NCI-H2227 (cell line): Measurements from ENCODE around the gene LRP11.
"Not testable (repeated sequence)": the region's sequence is repeated elsewhere in the genome, so short reads cannot be mapped to it uniquely, and the experiment has no call there.

ENCODE experiments used
- DNase-seq: peaks from one replicate; lab custom pipeline; 2025; ENCODE audit not compliant: unreplicated experiment; lab: John Stamatoyannopoulos, UW

LRP11 gene, protein sequence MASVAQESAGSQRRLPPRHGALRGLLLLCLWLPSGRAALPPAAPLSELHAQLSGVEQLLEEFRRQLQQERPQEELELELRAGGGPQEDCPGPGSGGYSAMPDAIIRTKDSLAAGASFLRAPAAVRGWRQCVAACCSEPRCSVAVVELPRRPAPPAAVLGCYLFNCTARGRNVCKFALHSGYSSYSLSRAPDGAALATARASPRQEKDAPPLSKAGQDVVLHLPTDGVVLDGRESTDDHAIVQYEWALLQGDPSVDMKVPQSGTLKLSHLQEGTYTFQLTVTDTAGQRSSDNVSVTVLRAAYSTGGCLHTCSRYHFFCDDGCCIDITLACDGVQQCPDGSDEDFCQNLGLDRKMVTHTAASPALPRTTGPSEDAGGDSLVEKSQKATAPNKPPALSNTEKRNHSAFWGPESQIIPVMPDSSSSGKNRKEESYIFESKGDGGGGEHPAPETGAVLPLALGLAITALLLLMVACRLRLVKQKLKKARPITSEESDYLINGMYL

GRCh38 chr6:149863698-149864577 is at the start of gene LRP11:
Gene LRP11 (minus strand): TSS chr6:149864359. CDS start chr6:149864020, 339 bp downstream.
- peak; percentile 83 for DNase-seq

DNA sequence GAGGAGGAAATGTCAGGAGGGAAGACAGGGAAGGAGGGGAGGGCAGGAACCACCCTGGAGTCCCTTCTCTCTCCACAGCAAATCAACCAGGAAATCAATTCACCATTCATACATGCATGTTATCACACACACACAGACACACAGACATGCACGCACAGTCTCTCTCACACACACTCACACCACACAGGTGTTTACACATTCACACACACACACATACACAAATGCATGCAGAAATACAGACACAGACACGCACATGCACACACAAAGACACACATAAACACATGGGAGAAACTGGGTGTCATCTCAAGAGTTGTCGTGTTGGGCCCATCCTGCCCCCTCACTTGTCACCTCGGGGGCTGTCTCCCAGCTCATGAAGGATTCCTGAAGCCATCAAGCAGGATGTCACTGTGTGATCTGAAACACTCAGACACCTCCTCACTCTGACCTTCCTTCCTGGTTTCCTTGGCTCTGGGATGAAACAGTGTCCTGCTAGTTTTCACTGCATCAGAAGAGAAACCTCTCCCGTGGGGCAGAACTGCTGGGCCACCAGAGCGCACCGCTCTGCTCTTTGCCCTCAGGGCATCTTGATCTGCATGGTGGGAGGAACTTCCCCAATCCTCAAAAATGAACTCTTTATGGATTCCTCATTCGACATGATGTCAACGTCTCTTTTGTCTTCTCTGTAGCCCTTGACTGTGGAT is 49.5 kb upstream of the LRP11 start:
- no peak for DNase-seq

- DNase-seq: no peak
These were observed 48.9 kb upstream of the LRP11 start for GRCh38 chr6:149913085-149913484.

- DNase-seq: not testable (repeated sequence)
These were observed 48.5 kb upstream of the LRP11 start for GRCh38 chr6:149912680-149913079.

GRCh38 chr6:149910721-149911151 is 46.6 kb upstream of the LRP11 start:
- no peak for DNase-seq

DNA sequence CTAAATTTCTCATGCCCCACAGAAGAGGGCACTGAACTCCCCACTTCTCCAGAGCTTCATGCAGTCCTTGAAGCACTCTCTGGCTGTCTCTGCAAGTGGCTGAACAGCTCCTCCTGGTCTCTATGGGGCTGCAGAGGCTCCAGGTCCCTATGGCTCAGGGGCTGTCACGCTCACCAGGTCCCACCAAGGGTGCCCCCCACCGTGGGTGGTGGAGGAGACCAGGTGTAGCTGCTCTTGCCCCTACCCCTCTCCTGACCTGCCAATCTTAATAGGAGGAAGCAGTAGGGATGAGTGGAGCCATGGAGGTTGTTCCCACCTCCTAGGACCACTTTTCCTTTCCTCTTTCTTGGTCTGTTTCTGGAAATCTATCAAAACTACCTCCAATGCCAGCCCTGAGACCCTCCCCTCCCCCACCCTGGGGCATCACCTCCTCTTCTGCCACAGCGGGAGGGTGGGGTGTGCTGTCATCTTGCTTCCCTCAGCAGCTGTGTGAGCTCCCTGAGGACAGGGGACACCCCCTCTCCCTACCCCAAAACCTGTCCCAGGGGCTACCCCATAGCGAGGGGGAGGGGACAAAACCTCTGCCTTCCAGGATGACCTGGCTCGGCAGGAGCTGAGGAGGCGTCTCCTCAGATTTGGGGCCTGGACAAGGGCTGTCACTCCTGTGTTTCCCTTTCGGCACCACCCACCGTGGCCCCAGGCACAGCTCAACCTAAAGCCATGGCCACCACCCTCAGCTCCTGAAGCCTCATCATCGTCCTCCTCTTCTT is 45.7 kb upstream of the LRP11 start:
- no peak for DNase-seq

GRCh38 chr6:149908480-149908879 is 44.3 kb upstream of the LRP11 start:
- not testable (repeated sequence) for DNase-seq

DNA sequence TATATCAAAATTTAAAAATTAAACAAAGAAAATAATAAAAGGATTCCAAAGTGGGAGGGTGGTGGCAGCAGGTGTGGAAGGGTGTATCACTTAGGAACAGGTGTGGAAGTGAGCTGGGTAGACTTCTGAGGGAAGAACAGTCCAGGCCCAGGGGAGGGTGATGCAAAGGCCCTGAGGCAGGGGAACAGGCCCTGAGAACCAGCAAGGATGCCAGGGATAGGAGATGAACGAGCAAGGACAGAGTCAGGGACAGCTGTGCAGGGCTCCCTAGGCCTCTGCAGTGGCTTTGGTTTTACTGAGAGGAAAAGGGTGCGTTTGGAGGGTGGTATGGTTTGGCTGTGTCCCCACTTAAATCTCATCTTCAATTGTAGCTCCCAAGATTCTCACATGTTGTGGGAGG is 43.2 kb upstream of the LRP11 start:
- DNase-seq: no peak

DNA sequence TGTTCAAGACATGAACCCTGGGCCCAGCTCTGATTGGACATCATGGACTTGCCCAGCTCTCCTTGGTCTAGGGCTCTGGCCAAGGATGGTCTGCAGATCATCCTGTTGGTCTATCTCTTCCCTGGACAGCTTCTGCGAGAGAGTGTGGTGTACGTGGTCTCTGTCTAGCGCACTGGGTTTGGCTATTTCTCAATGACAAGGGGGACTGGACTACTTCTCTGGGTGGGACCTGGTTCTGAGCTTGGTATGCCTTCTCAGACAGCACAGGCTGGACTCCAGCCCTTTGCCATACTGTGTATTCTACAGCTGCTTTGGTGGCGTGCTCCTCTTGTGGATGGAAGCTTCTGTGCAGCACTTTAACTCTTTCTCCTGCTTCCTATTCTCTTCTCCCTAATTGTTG is 42.2 kb upstream of the LRP11 start:
- no peak for DNase-seq

- DNase-seq: no peak
These were observed 41.8 kb upstream of the LRP11 start for GRCh38 chr6:149905911-149906371.

DNA sequence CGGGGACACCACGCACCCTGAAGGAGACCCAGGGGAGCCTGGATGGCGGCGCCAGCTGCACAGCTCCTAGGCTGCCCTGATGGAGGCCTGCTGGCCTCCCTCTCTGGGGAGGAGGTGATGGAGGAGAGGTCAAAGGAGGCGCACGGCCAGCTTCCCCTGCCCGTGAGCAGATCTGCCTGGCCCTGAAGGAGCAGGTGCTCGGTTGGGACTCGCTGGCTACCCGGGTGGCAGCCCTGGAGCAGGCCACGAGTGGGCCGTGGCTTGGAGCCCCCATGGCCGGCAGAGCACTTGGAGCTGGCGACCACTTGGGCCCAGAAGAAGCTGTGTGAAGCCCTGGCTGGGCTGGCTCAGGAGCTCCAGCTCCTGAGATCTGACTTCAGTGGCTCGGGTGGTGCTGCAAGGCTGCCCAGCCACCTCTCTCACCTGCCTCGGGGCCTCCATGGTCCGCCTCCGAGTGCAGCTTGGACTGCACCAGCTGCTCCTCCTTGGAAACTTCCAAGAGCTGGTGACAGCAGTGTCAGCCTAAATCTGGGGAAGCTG is 41.3 kb upstream of the LRP11 start:
- no peak for DNase-seq

DNA sequence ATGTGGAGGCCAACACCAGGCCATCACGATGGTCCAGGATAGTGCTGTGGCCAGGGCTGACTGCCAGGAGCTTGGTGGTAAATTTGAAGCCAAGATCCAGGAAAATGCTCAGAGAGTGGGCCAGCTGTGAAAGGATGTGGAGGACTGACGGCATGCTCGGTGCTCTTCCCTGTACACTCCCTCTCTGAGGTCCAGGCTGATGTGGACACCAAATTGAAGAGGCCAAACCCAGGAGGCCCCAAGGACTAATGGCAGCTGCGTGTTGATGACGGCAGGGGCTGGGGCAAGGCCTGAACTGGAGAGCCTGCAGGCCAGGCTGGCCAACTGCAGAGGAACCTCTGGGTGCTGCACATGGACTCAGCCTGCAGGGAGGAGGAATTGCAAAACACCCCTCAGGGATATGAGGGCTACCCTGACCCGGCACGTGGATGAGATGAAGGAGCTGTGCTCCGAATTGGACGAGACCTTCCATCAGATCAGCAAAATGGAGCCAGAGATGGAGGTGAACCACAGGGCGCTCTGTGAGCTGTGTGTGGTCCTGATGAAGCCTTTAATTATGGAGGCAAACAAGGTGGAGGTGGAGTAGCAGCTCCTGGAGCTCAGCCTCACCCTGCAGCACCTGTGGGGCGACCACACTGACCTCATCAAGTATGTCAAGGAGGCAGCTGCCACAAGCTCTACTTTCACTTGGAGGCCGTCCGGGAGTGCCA is 40.7 kb upstream of the LRP11 start:
- DNase-seq: no peak

DNA sequence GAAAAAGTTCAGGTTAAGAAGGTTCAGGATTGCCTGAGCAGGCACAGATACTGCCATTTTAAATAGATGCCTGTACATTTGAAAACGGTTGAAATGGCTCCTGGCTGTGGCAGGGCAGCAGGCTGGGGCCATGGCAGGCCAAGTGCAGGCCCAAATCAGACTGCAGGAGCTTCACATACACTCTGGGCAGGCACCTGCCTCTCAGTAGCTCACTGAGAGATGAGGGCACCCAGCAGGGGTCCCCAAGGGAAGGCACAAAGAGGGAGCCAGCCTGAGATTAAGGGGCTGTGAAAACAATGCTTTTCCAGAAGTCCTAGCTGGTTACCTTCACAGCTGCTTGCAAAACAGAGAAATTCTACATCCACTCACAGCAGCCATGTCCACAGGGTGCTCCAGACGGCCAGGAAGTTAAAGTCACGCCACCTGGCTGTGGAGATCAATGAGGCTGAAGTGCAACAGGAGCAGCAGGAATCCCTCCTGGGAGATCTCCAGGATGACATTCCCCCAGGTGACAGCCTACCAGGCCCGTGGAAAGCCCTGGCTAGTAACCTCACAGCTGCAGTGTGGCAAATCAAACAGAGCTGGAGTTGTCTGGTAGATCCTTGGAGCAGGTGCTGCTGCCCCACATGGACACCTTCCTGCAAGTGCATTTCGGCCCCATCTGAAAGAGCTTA is 39.9 kb upstream of the LRP11 start:
- DNase-seq: no peak

DNA sequence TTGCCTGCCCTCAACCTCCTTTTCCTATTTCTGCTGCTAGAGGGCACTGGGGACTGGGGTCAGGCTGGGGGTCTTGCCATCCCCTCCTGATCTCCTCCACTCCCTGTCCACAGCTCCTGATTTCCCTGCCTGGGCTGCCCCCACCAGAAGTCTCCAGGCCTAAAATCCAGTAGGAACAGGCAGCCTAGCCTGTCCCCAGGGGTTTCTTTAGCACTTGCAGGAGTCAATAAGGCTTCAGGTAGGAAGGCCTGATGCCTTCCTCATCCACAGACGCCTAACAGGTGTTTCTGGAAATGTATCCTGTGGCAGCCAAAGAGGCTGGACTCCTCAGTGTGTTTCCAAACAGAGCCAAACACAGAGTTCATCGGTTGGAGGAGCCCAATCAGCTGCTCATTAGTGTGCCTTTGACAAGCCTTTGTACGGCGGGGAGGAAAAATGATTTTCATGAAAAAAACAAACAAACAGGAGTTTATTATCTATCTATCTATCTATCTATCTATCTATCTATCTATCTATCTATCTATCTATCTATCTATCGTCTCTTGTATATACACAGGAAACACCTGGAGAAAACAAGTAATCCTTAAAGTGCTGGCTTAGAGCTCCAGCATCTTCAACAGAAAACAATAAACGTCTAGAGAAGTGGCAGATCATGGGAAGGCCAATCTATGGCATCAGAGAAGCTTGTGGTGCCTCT is 37.4 kb upstream of the LRP11 start:
- DNase-seq: no peak

DNA sequence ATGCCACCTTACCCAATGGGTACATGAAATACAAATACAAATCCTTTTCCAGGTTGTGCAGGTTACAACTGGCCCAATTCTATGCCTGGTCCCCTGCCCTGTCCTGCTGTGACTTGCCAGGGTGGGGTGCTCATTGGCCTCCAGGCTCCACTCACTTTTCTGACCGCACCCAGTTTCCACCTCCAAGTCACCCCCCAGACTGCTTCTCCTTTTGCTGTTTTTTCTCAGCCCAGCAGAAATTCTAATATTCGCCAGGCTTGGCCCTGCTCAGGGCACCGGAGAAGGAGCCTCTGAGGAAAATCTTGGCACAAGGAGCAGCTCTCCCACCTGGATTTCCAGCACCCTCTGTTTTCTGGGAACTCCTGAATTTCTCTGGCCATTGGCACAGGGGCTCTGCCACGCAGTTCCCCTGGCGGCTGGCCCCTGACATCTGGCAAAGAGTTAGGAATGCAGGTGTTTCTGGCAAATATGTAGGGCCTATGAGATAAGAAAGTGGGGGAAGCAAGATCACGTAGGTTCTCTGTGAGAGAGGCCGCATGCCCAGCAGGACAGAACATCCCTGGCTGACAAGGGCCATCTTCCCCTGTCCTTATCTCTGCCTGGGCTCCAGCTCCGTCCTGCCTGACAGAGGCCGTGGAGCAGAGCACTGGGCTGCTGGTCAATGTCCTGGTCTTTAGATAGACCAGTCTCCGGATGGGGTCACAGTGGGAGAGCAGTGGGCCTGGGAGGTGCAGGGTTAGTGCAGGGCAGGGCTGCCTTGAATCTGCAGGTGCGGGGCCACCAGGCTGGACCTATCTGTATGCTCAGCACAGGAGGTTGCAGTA is 36.7 kb upstream of the LRP11 start:
- no peak for DNase-seq

DNA sequence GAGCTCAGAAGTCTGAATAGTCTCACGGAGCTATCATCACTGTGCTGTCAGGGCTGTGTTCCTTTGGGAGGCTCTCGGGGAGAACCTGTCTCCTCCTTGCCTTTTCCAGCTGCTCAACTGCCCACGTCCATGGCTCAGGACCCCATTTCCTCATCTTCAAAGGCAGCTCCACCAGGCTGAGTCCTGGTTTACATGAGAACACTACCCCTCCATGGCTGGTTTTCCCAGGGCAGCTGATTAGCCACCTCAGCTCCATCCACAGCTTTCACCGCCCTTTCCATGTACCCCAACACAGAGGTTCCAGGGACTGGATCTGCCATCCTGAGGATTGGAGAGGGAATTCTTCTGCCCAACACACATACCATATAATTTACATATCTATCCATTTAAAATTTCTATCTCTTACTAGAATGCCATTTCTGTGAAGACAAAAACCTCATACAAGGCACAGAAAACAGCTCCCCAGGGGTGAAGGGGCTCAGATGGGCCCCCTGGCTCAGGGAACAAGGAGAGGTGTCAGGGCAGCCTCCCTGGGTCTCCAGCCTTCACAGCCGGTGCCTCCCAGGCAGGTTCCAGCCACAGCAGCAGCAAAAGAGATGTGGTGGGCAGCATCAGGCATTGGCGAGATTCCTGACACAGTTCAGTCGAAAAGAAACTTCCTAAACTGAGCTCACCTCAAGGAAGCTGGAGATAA is 35.9 kb upstream of the LRP11 start:
- no peak for DNase-seq

DNA sequence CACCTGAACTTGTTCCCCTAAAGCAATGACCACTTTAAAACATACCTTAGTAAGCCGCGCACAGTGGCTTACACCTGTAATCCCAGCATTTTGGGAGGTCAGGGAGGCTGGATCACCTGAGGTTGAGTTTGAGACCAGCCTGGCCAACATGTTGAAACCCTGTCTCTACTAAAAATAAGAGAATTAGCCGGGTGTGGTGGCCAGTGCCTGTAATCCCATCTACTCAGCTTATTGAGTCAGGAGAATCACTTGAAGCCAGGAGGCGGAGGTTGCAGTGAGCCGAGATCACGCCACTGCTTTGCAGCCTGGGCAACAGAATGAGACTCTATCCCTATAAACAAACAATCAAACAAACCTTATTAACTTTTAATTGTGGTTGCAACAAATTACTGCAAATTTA is 35.3 kb upstream of the LRP11 start:
- no peak for DNase-seq
